ENCODE data around the gene C19orf85. TPM values are rescaled to one million over a fixed set of nuclear protein-coding genes. Genes with fewer than 3 reads are reported as not detected.

Gene C19orf85
- total RNA-seq, 2 experiments from 2014 or later = not detected

- POLR2A ChIA-PET = no interaction called here
- CTCF ChIA-PET = interaction anchor here (1.6 kb wide), 1 partner anchor 46 kb away, joined by 4 read pairs; no protein-coding TSS in a partner anchor
- intact Hi-C loops (cut with DNase I, micrococcal nuclease) = no loop called here
Observed at GRCh38 chr19:55457683-55458457, 6.7 kb downstream of the C19orf85 start.

GRCh38 chr19:55456347-55456746 lies 8.2 kb downstream of the C19orf85 start:
- no peaks in the 10 kb centered on the region for H3K9me3 Mint-ChIP-seq
- peaks cover 0 to 7% of the 10 kb centered on the region in 2 experiments for H3K9me3 ChIP-seq (ENCODE audit: control insufficient read depth in 1 of 2, insufficient read depth in 1 of 2, low read length in 2 of 2)
- H3K4me3 Mint-ChIP-seq = peak overlapping the region; percentile 25
- TF ChIP-seq CTCF (IDR thresholded peaks at IDR 0.05) = no peak
- DNase-seq (no peak), ATAC-seq (ENCODE audit: poor library complexity) (no peak)
- H3K27me3 ChIP-seq (ENCODE audit: control insufficient read depth in 1 of 2, insufficient read depth in 2 of 2, low read length in 2 of 2) = peaks cover 9 to 12% of the 10 kb centered on the region in 2 experiments
- no peak overlapping the region for H3K27ac Mint-ChIP-seq
- POLR2A ChIA-PET = no interaction called here
- H3K36me3 Mint-ChIP-seq (ENCODE audit: low read depth) = no peaks in the 10 kb centered on the region
- H3K4me1 ChIP-seq (ENCODE audit: insufficient read depth, low read length) = peaks cover 26% of the 10 kb centered on the region
- intact Hi-C loops (cut with DNase I, micrococcal nuclease) = no loop called here
- CTCF ChIA-PET = no interaction called here
- H3K4me1 Mint-ChIP-seq (ENCODE audit: low read depth) = peaks cover 25% of the 10 kb centered on the region
- no peaks in the 10 kb centered on the region for H3K36me3 ChIP-seq (ENCODE audit: insufficient read depth, low read length)
- peaks cover 25% of the 10 kb centered on the region for H3K27me3 Mint-ChIP-seq
- no peak overlapping the region for H3K27ac ChIP-seq (ENCODE audit: low read depth in 1 of 2, low read length in 2 of 2)
- H3K4me3 ChIP-seq (ENCODE audit: low read length) = no peak overlapping the region

More at GRCh38 chr19:55457683-55458457, 6.7 kb downstream of the C19orf85 start:
- no peaks in the 10 kb centered on the region for H3K36me3 ChIP-seq (ENCODE audit: insufficient read depth, low read length)
- DNase-seq (no peak), ATAC-seq (ENCODE audit: poor library complexity) (no peak)
- H3K4me3 Mint-ChIP-seq = no peak overlapping the region
- no peaks in the 10 kb centered on the region for H3K27me3 ChIP-seq (ENCODE audit: control insufficient read depth in 1 of 2, insufficient read depth in 2 of 2, low read length in 2 of 2)
- no peak overlapping the region for H3K27ac ChIP-seq (ENCODE audit: low read depth in 1 of 2, low read length in 2 of 2)
- peaks cover 29% of the 10 kb centered on the region for H3K4me1 Mint-ChIP-seq (ENCODE audit: low read depth)
- peaks cover 0 to 2% of the 10 kb centered on the region in 2 experiments for H3K9me3 ChIP-seq (ENCODE audit: control insufficient read depth in 1 of 2, insufficient read depth in 1 of 2, low read length in 2 of 2)
- H3K9me3 Mint-ChIP-seq = no peaks in the 10 kb centered on the region
- no peak overlapping the region for H3K27ac Mint-ChIP-seq
- H3K27me3 Mint-ChIP-seq = peaks cover 18% of the 10 kb centered on the region
- TF ChIP-seq CTCF (IDR thresholded peaks at IDR 0.05) = no peak
- H3K4me1 ChIP-seq (ENCODE audit: insufficient read depth, low read length) = peaks cover 22% of the 10 kb centered on the region
- no peak overlapping the region for H3K4me3 ChIP-seq (ENCODE audit: low read length)
- peaks cover 5% of the 10 kb centered on the region for H3K36me3 Mint-ChIP-seq (ENCODE audit: low read depth)

GRCh38 chr19:55455576-55456235 lies 8.8 kb downstream of the C19orf85 start:
- CTCF ChIA-PET = no interaction called here

More at GRCh38 chr19:55455576-55456235, 8.8 kb downstream of the C19orf85 start:
- H3K36me3 Mint-ChIP-seq (ENCODE audit: low read depth) = no peaks in the 10 kb centered on the region
- POLR2A ChIA-PET = no interaction called here
- Histone ChIP-seq H3K27me3 (ENCODE audit: control insufficient read depth in 1 of 2, insufficient read depth in 2 of 2, low read length in 2 of 2) (peaks cover 12 to 14% of the 10 kb centered on the region in 2 experiments), H3K9me3 (ENCODE audit: control insufficient read depth in 1 of 2, insufficient read depth in 1 of 2, low read length in 2 of 2) (peaks cover 0 to 7% of the 10 kb centered on the region in 2 experiments), H3K4me3 (ENCODE audit: low read length) (no peak overlapping the region), H3K36me3 (ENCODE audit: insufficient read depth, low read length) (no peaks in the 10 kb centered on the region), H3K27ac (ENCODE audit: low read depth in 1 of 2, low read length in 2 of 2) (no peak overlapping the region), H3K4me1 (ENCODE audit: insufficient read depth, low read length) (peaks cover 25% of the 10 kb centered on the region)
- intact Hi-C loops (cut with DNase I, micrococcal nuclease) = no loop called here
- no peak overlapping the region for H3K27ac Mint-ChIP-seq
- no peak for DNase-seq
- H3K4me1 Mint-ChIP-seq (ENCODE audit: low read depth) = peaks cover 22% of the 10 kb centered on the region
- H3K27me3 Mint-ChIP-seq = peaks cover 29% of the 10 kb centered on the region
- no peak for TF ChIP-seq CTCF (IDR thresholded peaks at IDR 0.05)
- H3K4me3 Mint-ChIP-seq = no peak overlapping the region
- ATAC-seq (ENCODE audit: poor library complexity) = no peak
- no peaks in the 10 kb centered on the region for H3K9me3 Mint-ChIP-seq
